Measurements from ENCODE around the gene ANP32B. TPM values are rescaled to one million over a fixed set of nuclear protein-coding genes. Genes with fewer than 3 reads are reported as not detected.

The ANP32B gene
- total RNA-seq (2014; rRNA removed; shearing (Covaris generic)) = 32.1 and 52.7 TPM in 2 replicates
- 389 and 454 TPM in 2 replicates for total RNA-seq (2022)
- percentile 99 among the genes with signal in this experiment for Bru-seq, nascent RNA
- BruChase-seq, experiment 1, labeled RNA remaining after a 6-hour chase = percentile 97 among the genes with signal in this experiment
- percentile 96 among the genes with signal in this experiment for BruChase-seq, experiment 2, labeled RNA remaining after a 2-hour chase
- long read RNA-seq, transcript ANP32B-201 (7 exons, 1,463 nt) = major isoform, 495 of 547 reads
- long read RNA-seq, partial matches to known transcripts = 16 of 547 reads
- long read RNA-seq, other reads (novel, unspliced or antisense) = 36 of 547 reads

DNA sequence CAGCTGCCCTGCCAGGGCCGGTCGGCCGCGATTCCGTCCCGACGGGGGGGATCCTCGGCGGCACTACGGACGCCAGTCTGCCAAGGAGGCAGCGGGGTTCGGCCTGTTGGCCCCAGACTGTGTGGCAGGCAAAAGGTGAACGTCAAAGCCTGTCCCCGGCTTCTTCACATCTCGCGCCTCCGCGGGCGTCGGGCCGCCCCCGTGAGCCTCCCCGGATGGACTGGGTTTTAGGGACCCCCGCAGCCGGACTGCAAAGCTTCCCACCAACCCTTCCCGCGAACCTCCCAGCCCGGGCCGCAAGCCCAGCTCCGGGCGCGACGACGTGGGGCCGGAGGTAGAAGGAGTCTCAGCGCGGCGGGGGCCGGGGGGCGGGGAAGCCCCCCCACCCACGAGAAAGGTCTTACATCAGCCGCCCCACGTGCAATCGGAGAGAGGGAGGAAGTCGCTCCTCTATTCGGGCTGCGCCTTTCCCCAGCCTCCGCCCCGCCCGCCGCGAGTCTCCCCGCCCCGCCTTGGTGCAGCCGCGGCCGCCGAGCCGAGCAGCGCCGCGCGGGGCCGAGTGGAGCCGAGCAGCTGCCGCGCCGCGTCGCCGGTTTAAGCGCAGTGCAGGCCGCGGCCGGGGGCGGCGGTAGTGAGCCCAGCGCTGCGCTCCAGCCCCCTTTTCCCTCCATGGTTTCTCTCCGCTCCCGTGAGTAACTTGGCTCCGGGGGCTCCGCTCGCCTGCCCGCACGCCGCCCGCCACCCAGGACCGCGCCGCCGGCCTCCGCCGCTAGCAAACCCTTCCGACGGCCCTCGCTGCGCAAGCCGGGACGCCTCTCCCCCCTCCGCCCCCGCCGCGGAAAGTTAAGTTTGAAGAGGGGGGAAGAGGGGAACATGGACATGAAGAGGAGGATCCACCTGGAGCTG, at the start of gene ANP32B:
TSS of gene ANP32B (plus strand) at position 659 of the 906 bp plus-strand sequence. CDS start at position 874, 215 bp downstream.
- intact Hi-C loops (cut with micrococcal nuclease; ENCODE audit: unreplicated experiment) = loop anchor here (1.0 to 2.0 kb wide), 6 partner anchors 27 to 120 kb away; partner anchors contain the start of gene HEMGN
- H3K9me3 ChIP-seq (ENCODE audit: low read length) = no peaks in the 10 kb centered on the region
- ChIA-PET CTCF (ENCODE audit: unreplicated experiment) (interaction anchor here (0.6 to 0.9 kb wide), 3 partner anchors 52 to 59 kb away, joined by 3 to 4 read pairs (median 3); no protein-coding TSS in a partner anchor), POLR2A (interaction anchor here (0.5 to 4.5 kb wide), 11 partner anchors 12 to 123 kb away, joined by 3 to 39 read pairs (median 4); partner anchors contain the start of gene TRMO)
- peaks cover 18% of the 10 kb centered on the region for H4K20me1 ChIP-seq (ENCODE audit: insufficient read depth, low read length)
- H3K4me1 ChIP-seq (ENCODE audit: insufficient read depth, low read length, poor library complexity, severe bottlenecking) = peaks cover 66% of the 10 kb centered on the region
- peaks cover 32% of the 10 kb centered on the region; the same call in 1 of the 2 replicates for H3K36me3 ChIP-seq (ENCODE audit: insufficient read depth, low read length)
- peak; percentile 96 for DNase-seq (ENCODE audit: low spot score)
- TF ChIP-seq EZH2phosphoT487 (IDR thresholded peaks at IDR 0.05; ENCODE audit: borderline replicate concordance, low read depth, low read length) = no peak
- TF ChIP-seq, protein P1, sequence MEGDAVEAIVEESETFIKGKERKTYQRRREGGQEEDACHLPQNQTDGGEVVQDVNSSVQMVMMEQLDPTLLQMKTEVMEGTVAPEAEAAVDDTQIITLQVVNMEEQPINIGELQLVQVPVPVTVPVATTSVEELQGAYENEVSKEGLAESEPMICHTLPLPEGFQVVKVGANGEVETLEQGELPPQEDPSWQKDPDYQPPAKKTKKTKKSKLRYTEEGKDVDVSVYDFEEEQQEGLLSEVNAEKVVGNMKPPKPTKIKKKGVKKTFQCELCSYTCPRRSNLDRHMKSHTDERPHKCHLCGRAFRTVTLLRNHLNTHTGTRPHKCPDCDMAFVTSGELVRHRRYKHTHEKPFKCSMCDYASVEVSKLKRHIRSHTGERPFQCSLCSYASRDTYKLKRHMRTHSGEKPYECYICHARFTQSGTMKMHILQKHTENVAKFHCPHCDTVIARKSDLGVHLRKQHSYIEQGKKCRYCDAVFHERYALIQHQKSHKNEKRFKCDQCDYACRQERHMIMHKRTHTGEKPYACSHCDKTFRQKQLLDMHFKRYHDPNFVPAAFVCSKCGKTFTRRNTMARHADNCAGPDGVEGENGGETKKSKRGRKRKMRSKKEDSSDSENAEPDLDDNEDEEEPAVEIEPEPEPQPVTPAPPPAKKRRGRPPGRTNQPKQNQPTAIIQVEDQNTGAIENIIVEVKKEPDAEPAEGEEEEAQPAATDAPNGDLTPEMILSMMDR (conservative IDR thresholded peaks at IDR 0.05; ENCODE audit: low read length) = peak; percentile 72
- H3K79me2 ChIP-seq (ENCODE audit: insufficient read depth, low read depth, low read length) = peaks cover 58% of the 10 kb centered on the region
- H3K9me2 ChIP-seq (ENCODE audit: insufficient read depth, low read length) = no peaks in the 10 kb centered on the region
- H3K4me3 ChIP-seq (ENCODE audit: low read depth, low read length, poor library complexity, severe bottlenecking) = peak within 1 kb of the TSS; percentile 92
- peak within 1 kb of the TSS; percentile 96 for H3K4me2 ChIP-seq (ENCODE audit: low read length)
- peak within 1 kb of the TSS; percentile 85 for H3K27ac ChIP-seq (ENCODE audit: low read depth, low read length, poor library complexity, severe bottlenecking)
- BruUV-seq (replicated peaks) = no TSS peak
- H2AFZ ChIP-seq (ENCODE audit: low read length) = peak within 1 kb of the TSS; percentile 20; the same call in 1 of the 2 replicates

DNA sequence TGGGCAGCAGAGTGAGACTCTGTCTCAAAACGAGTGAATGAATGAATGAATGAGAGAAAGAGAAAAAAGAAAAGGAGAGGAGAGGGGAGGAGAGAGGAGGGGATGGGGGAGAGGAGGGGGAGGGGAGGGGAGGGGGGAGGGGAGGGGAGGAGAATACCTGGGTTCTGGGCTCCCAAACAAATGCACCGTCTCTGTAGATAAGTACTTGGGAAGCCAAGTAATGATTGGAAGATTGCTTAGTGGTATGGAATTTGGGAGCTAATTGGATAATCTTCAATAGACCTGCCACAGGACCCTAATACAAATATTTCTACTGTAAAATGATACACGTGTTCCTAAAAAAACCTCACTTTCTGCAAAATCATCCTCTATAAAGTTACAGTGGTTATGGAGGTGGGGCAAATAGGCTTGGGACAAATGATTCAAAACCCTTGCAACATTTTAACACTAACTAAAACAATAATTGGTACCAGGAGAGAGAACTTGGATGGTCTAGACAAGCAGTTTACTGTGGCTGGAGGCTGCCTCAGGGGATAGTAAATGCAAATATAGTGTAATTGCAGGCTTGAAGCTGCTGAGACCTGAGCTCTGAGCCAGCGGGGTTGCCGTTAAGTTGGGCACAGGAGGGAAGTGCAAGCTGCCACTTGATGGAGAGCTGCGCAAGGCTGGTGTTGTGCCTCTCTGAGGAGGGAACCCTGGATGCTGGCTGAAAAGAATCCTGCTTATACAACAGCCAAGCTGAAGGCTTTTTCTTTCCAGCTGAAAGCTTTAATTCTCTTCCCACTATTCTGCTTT, 48.6 kb upstream of the ANP32B start:
- DNase-seq (ENCODE audit: low spot score) = peak; percentile 76
- TF ChIP-seq, protein P1 (conservative IDR thresholded peaks at IDR 0.05; ENCODE audit: low read length) = 0 out of 2 replicates have a peak, but pooled peaks have one; percentile 10
- TF ChIP-seq EZH2phosphoT487 (IDR thresholded peaks at IDR 0.05; ENCODE audit: borderline replicate concordance, low read depth, low read length) = no peak
- CTCF ChIA-PET (ENCODE audit: unreplicated experiment) = interaction anchor here (0.6 to 1.6 kb wide), 4 partner anchors 9 to 45 kb away, joined by 3 to 5 read pairs (median 4); no protein-coding TSS in a partner anchor
- H3K27ac ChIP-seq (ENCODE audit: low read depth, low read length, poor library complexity, severe bottlenecking) = peak overlapping the region; percentile 91
- H3K9me3 ChIP-seq (ENCODE audit: low read length) = no peaks in the 10 kb centered on the region
- no peaks in the 10 kb centered on the region; the same call in 1 of the 2 replicates for H3K36me3 ChIP-seq (ENCODE audit: insufficient read depth, low read length)
- POLR2A ChIA-PET = interaction anchor here (0.5 to 4.7 kb wide), 10 partner anchors 9 to 323 kb away, joined by 3 to 22 read pairs (median 3); partner anchors contain the start of gene TRMO
- no TSS peak for BruUV-seq (replicated peaks)
- peak overlapping the region; percentile 66 for H3K4me2 ChIP-seq (ENCODE audit: low read length)
- intact Hi-C loops (cut with micrococcal nuclease; ENCODE audit: unreplicated experiment) = loop anchor here (5.0 kb wide), 1 partner anchor 173 kb away; no protein-coding TSS in a partner anchor
- no peaks in the 10 kb centered on the region for H3K9me2 ChIP-seq (ENCODE audit: insufficient read depth, low read length)
- H4K20me1 ChIP-seq (ENCODE audit: insufficient read depth, low read length) = no peaks in the 10 kb centered on the region
- peak overlapping the region; percentile 49 for H3K4me3 ChIP-seq (ENCODE audit: low read depth, low read length, poor library complexity, severe bottlenecking)
- peaks cover 100% of the 10 kb centered on the region for H3K4me1 ChIP-seq (ENCODE audit: insufficient read depth, low read length, poor library complexity, severe bottlenecking)
- peaks cover 28% of the 10 kb centered on the region; the same call in 1 of the 2 replicates for H3K79me2 ChIP-seq (ENCODE audit: insufficient read depth, low read depth, low read length)
- H2AFZ ChIP-seq (ENCODE audit: low read length) = peak overlapping the region; percentile 45; the same call in 1 of the 2 replicates

All from OCI-LY7 (cell line).